Neural cell (in vitro differentiated cells): ENCODE data around the gene LEUTX. TPM values are rescaled to one million over a fixed set of nuclear protein-coding genes. Genes with fewer than 3 reads are reported as not detected.

ENCODE experiments used
- H2AFZ ChIP-seq: fragments of 200-600, 300-800 bp; sonication (generic), shearing (Covaris generic); 2 replicates; pipeline ENCODE4 v1.6.0; 2014; ENCODE audit warnings: low read depth, mild to moderate bottlenecking, antibody characterized with exemption, low read length, moderate library complexity
- H3F3A ChIP-seq: fragments of 200-600 bp; shearing (Covaris generic); 2 replicates; pipeline ENCODE4 v1.6.1; 2016; ENCODE audit warnings: mild to moderate bottlenecking, moderate library complexity, mixed read lengths, antibody characterized with exemption, low read length; ENCODE audit not compliant: insufficient read depth, poor library complexity, severe bottlenecking
- H3K27ac ChIP-seq: fragments of 200-600, 300-800 bp; sonication (generic), shearing (Covaris generic); 2 replicates; pipeline ENCODE4 v1.5.1; 2014; ENCODE audit warnings: mild to moderate bottlenecking, low read length, moderate library complexity
- H3K27me3 ChIP-seq: fragments of 300-800, 200-600 bp; sonication (generic), shearing (Covaris generic); 2 replicates; pipeline ENCODE4 v1.6.0; 2014; ENCODE audit warnings: mild to moderate bottlenecking, low read depth, low read length, moderate library complexity; ENCODE audit not compliant: insufficient read depth
- H3K36me3 ChIP-seq: fragments of 300-800, 200-600 bp; sonication (generic), shearing (Covaris generic); 2 replicates; pipeline ENCODE4 v1.5.1; 2014; ENCODE audit warnings: mild to moderate bottlenecking, antibody characterized with exemption, low read length, moderate library complexity; ENCODE audit not compliant: insufficient read depth
- H3K4me2 ChIP-seq: fragments of 300-800, 200-600 bp; sonication (generic), shearing (Covaris generic); 2 replicates; pipeline ENCODE4 v1.6.0; 2014; ENCODE audit warnings: mild to moderate bottlenecking, low read length
- H3K4me3 ChIP-seq: fragments of 300-800, 200-600 bp; sonication (generic), shearing (Covaris generic); 2 replicates; pipeline ENCODE4 v1.5.1; 2014; ENCODE audit warnings: mild to moderate bottlenecking, low read length, moderate library complexity
- H3K79me2 ChIP-seq: fragments of 200-600 bp; shearing (Covaris generic); replicated peaks from 2 replicates; pipeline ENCODE4 v1.6.0; 2014; ENCODE audit warnings: mild to moderate bottlenecking, low read length, moderate library complexity; ENCODE audit not compliant: insufficient read depth
- H3K9ac ChIP-seq: fragments of 300-800, 200-600 bp; sonication (generic), shearing (Covaris generic); 2 replicates; pipeline ENCODE4 v1.6.1; 2016; ENCODE audit warnings: mild to moderate bottlenecking, low read length, mixed read lengths
- H3K9me2 ChIP-seq: fragments of 200-600 bp; shearing (Covaris generic); 2 replicates; pipeline ENCODE4 v1.6.1; 2016; ENCODE audit warnings: mild to moderate bottlenecking, low read length, mixed read lengths; ENCODE audit not compliant: insufficient read depth
- H3K9me3 ChIP-seq: fragments of 200-600, 300-800 bp; sonication (generic), shearing (Covaris generic); 2 replicates; pipeline ENCODE4 v1.6.1; 2016; ENCODE audit warnings: mild to moderate bottlenecking, mixed run types, low read length, moderate library complexity, mixed read lengths
- H4K20me1 ChIP-seq: fragments of 200-600 bp; shearing (Covaris generic); 2 replicates; pipeline ENCODE4 v1.6.1; 2016; ENCODE audit warnings: mild to moderate bottlenecking, mixed run types; ENCODE audit not compliant: insufficient read depth
- CTCF ChIP-seq: fragments of 450-650 bp; IDR thresholded peaks from 2 replicates; pipeline ENCODE4 v1.5.1; 2014; ENCODE audit warnings: antibody characterized with exemption, mild to moderate bottlenecking, moderate library complexity; ENCODE audit not compliant: poor library complexity, severe bottlenecking
- EP300 ChIP-seq: fragments of 450-650 bp; conservative IDR thresholded peaks from 2 replicates; pipeline ENCODE4 v1.6.1; 2014; ENCODE audit warnings: antibody characterized with exemption, mild to moderate bottlenecking, moderate library complexity; ENCODE audit not compliant: poor library complexity, severe bottlenecking
- EZH2 ChIP-seq: fragments of 200-600, 300-800 bp; shearing (Covaris generic), sonication (generic); IDR thresholded peaks from 2 replicates; pipeline ENCODE4 v1.6.1; 2014; ENCODE audit warnings: antibody characterized with exemption, low read length, borderline replicate concordance, mild to moderate bottlenecking; ENCODE audit not compliant: insufficient read depth, poor library complexity, severe bottlenecking
- MXI1 ChIP-seq: fragments of 450-650 bp; conservative IDR thresholded peaks from 2 replicates; pipeline ENCODE4 v1.6.1; 2014; ENCODE audit warnings: antibody characterized with exemption, mild to moderate bottlenecking; ENCODE audit not compliant: poor library complexity, severe bottlenecking
- POLR2AphosphoS5 ChIP-seq: IDR thresholded peaks from 2 replicates; pipeline ENCODE4 v1.6.1; 2012
- RAD21 ChIP-seq: fragments of 450-650 bp; conservative IDR thresholded peaks from 2 replicates; pipeline ENCODE4 v1.6.1; 2014; ENCODE audit warnings: antibody characterized with exemption, mild to moderate bottlenecking, moderate library complexity
- REST ChIP-seq: IDR thresholded peaks from 2 replicates; pipeline ENCODE4 v1.6.1; 2012; ENCODE audit warnings: borderline replicate concordance
- SMC3 ChIP-seq: fragments of 450-650 bp; conservative IDR thresholded peaks from 2 replicates; pipeline ENCODE4 v1.6.1; 2014; ENCODE audit warnings: antibody characterized with exemption, mild to moderate bottlenecking, moderate library complexity; ENCODE audit not compliant: poor library complexity
- TAF1 ChIP-seq: IDR thresholded peaks from 2 replicates; pipeline ENCODE4 v1.6.1; 2012; ENCODE audit warnings: low read depth
- polyA plus RNA-seq: library from polyadenylated mRNA; depleted of rRNA; stranded (reverse); fragments of >200 nt; gene quantifications from 2 replicates; pipeline ENCODE4 v1.2.3, GENCODE V29; 2014

LEUTX gene
- polyA plus RNA-seq, 1 donor from 2014 or later, result not detected

- Histone ChIP-seq H3F3A (no peaks in the 10 kb centered on the region), H3K9ac (no peak overlapping the region), H3K9me2 (no peaks in the 10 kb centered on the region), H3K4me2 (no peak overlapping the region), H3K27ac (peak overlapping the region; percentile 100), H3K36me3 (peaks cover 14% of the 10 kb centered on the region), H3K4me3 (peak overlapping the region; percentile 96), H3K79me2 (peaks cover 28% of the 10 kb centered on the region), H4K20me1 (no peaks in the 10 kb centered on the region), H2AFZ (no peak overlapping the region), H3K27me3 (no peaks in the 10 kb centered on the region), H3K9me3 (no peaks in the 10 kb centered on the region)
- TF ChIP-seq REST (no peak), MXI1 (no peak), TAF1 (no peak), CTCF (no peak), SMC3 (no peak), RAD21 (no peak), EP300 (no peak), POLR2AphosphoS5 (no peak), EZH2 (no peak)
These were observed 53.0 kb downstream of the LEUTX start for GRCh38 chr19:39831679-39832078.

- no peaks in the 10 kb centered on the region for H3K9me2 ChIP-seq
- H3K79me2 ChIP-seq, result peaks cover 28% of the 10 kb centered on the region
- H3K27me3 ChIP-seq, result no peaks in the 10 kb centered on the region
- no peaks in the 10 kb centered on the region for H4K20me1 ChIP-seq
- TF ChIP-seq POLR2AphosphoS5 (no peak), MXI1 (no peak), RAD21 (no peak), REST (no peak), CTCF (no peak), TAF1 (no peak), SMC3 (no peak), EZH2 (no peak), EP300 (no peak)
- H3K4me2 ChIP-seq, result peak overlapping the region; percentile 99
- H3K27ac ChIP-seq, result peak overlapping the region; percentile 100
- H3K4me3 ChIP-seq, result peak overlapping the region; percentile 96
- no peak overlapping the region for H2AFZ ChIP-seq
- H3F3A ChIP-seq, result no peaks in the 10 kb centered on the region
- H3K36me3 ChIP-seq, result peaks cover 14% of the 10 kb centered on the region
- H3K9me3 ChIP-seq, result no peaks in the 10 kb centered on the region
- peak overlapping the region; percentile 100 for H3K9ac ChIP-seq
These were observed 53.9 kb downstream of the LEUTX start for GRCh38 chr19:39832341-39833083.
